ENCODE measurements around the gene ZNF19. TPM values are rescaled to one million over a fixed set of nuclear protein-coding genes. Genes with fewer than 3 reads are reported as not detected.

Gene ZNF19
- total and polyA plus RNA-seq, 2 experiments from 2014 or later: 4.5 to 7.0 TPM

- H3K27ac ChIP-seq: no peak overlapping the region
- DNase-seq (ENCODE audit: low read depth in 1 of 2, low spot score in 1 of 2): no peak
- peaks cover 45% of the 10 kb centered on the region for H3K27me3 ChIP-seq
- TF ChIP-seq, protein P1, sequence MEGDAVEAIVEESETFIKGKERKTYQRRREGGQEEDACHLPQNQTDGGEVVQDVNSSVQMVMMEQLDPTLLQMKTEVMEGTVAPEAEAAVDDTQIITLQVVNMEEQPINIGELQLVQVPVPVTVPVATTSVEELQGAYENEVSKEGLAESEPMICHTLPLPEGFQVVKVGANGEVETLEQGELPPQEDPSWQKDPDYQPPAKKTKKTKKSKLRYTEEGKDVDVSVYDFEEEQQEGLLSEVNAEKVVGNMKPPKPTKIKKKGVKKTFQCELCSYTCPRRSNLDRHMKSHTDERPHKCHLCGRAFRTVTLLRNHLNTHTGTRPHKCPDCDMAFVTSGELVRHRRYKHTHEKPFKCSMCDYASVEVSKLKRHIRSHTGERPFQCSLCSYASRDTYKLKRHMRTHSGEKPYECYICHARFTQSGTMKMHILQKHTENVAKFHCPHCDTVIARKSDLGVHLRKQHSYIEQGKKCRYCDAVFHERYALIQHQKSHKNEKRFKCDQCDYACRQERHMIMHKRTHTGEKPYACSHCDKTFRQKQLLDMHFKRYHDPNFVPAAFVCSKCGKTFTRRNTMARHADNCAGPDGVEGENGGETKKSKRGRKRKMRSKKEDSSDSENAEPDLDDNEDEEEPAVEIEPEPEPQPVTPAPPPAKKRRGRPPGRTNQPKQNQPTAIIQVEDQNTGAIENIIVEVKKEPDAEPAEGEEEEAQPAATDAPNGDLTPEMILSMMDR (IDR thresholded peaks at IDR 0.05; ENCODE audit: low read depth, low read length): no peak
- H3K36me3 ChIP-seq: no peaks in the 10 kb centered on the region
- no peaks in the 10 kb centered on the region for H3K9me3 ChIP-seq (ENCODE audit: low read depth)
- H3K4me3 ChIP-seq: peak overlapping the region; percentile 18
- no peaks in the 10 kb centered on the region for H3K4me1 ChIP-seq (ENCODE audit: low read depth)
Observed at GRCh38 chr16:71425746-71426068, 63.4 kb downstream of the ZNF19 start.

GRCh38 chr16:71424626-71425025 lies 64.5 kb downstream of the ZNF19 start:
- DNase-seq (ENCODE audit: low read depth in 1 of 2, low spot score in 1 of 2): no peak
- H3K27me3 ChIP-seq: peaks cover 36% of the 10 kb centered on the region
- TF ChIP-seq, protein P1 (IDR thresholded peaks at IDR 0.05; ENCODE audit: low read depth, low read length): no peak
- no peaks in the 10 kb centered on the region for H3K36me3 ChIP-seq
- H3K9me3 ChIP-seq (ENCODE audit: low read depth): no peaks in the 10 kb centered on the region
- H3K27ac ChIP-seq: no peak overlapping the region
- no peaks in the 10 kb centered on the region for H3K4me1 ChIP-seq (ENCODE audit: low read depth)
- H3K4me3 ChIP-seq: no peak overlapping the region

- Histone ChIP-seq H3K4me3 (no peak overlapping the region), H3K9me3 (ENCODE audit: low read depth) (no peaks in the 10 kb centered on the region), H3K27me3 (peaks cover 30% of the 10 kb centered on the region), H3K27ac (no peak overlapping the region), H3K4me1 (ENCODE audit: low read depth) (no peaks in the 10 kb centered on the region), H3K36me3 (no peaks in the 10 kb centered on the region)
- TF ChIP-seq, protein P1 (IDR thresholded peaks at IDR 0.05; ENCODE audit: low read depth, low read length): no peak
- DNase-seq (ENCODE audit: low read depth in 1 of 2, low spot score in 1 of 2): no peak
Observed at GRCh38 chr16:71423865-71424264, 65.3 kb downstream of the ZNF19 start.

Other genes starting within 250 kb of the ZNF19 start
- gene CMTR2, start 199.9 kb downstream of the ZNF19 start, total RNA-seq: 21.5 and 38.6 TPM in 2 replicates
- gene CMTR2, start 199.9 kb downstream of the ZNF19 start, polyA plus RNA-seq: 13.9 and 20.4 TPM in 2 replicates
- 0.36 and 1.3 TPM in 2 replicates for gene CALB2, start 130.6 kb downstream of the ZNF19 start, total RNA-seq
- gene CALB2, start 130.6 kb downstream of the ZNF19 start, polyA plus RNA-seq: 0.34 and 0.45 TPM in 2 replicates
- not detected in 2 replicates for gene TLE7, start 47.3 kb downstream of the ZNF19 start, total RNA-seq
- gene TLE7, start 47.3 kb downstream of the ZNF19 start, polyA plus RNA-seq: not detected in 2 replicates
- 6.7 and 8.0 TPM in 2 replicates for gene ZNF23, start 27.1 kb downstream of the ZNF19 start, total RNA-seq
- 8.5 and 12.2 TPM in 2 replicates for gene ZNF23, start 27.1 kb downstream of the ZNF19 start, polyA plus RNA-seq
- gene CHST4, start 37.1 kb upstream of the ZNF19 start, total RNA-seq: 0.63 TPM in 1 of 2 replicates, not detected in the other
- not detected in 2 replicates for gene CHST4, start 37.1 kb upstream of the ZNF19 start, polyA plus RNA-seq
- gene TAT, start 87.8 kb upstream of the ZNF19 start, total RNA-seq: not detected in 2 replicates
- gene TAT, start 87.8 kb upstream of the ZNF19 start, polyA plus RNA-seq: 0.04 TPM in 2 replicates
- not detected in 2 replicates for gene MARVELD3, start 136.9 kb upstream of the ZNF19 start, total RNA-seq
- gene MARVELD3, start 136.9 kb upstream of the ZNF19 start, polyA plus RNA-seq: 0.44 and 0.51 TPM in 2 replicates
- 3.5 and 6.7 TPM in 2 replicates for gene PHLPP2, start 235.4 kb upstream of the ZNF19 start, total RNA-seq
- gene PHLPP2, start 235.4 kb upstream of the ZNF19 start, polyA plus RNA-seq: 1.7 and 4.3 TPM in 2 replicates

Measured in cardiac muscle cell (in vitro differentiated cells and primary cell).